ENCODE data around the gene TIMM44. TPM values are rescaled to one million over a fixed set of nuclear protein-coding genes. Genes with fewer than 3 reads are reported as not detected.

TIMM44 gene
- total RNA-seq, 4 donors from 2014 or later, result 61.6 to 111 (median 98.5) TPM

GRCh38 chr19:7955696-7956095 lies 12.2 kb upstream of the TIMM44 start:
- H3K4me3 ChIP-seq, result no peak overlapping the region
- H3K36me3 ChIP-seq, result peaks cover 0 to 23% (median 16%) of the 10 kb centered on the region in 4 donors
- H3K4me1 ChIP-seq, result peaks cover 0 to 9% (median 2%) of the 10 kb centered on the region in 4 donors
- no peaks in the 10 kb centered on the region for H3K27me3 ChIP-seq
- WGBS, result 86% methylated on average over 11 of the region's 11 CpGs
- H3K9me3 ChIP-seq, result no peaks in the 10 kb centered on the region
- intact Hi-C loops (cut with DNase I), result no loop called here
- no peak for DNase-seq (ENCODE audit: extremely low spot score)
- TF ChIP-seq POLR2AphosphoS5 (IDR thresholded peaks at IDR 0.05), result no peak
- TF ChIP-seq EP300 (IDR thresholded peaks at IDR 0.05), result no peak
- no peak for TF ChIP-seq CTCF (IDR thresholded peaks at IDR 0.05)
- no peak for TF ChIP-seq POLR2A (IDR thresholded peaks at IDR 0.05; ENCODE audit: low read depth)
- no peak overlapping the region for H3K27ac ChIP-seq (replicated peaks in 1 of 4)

GRCh38 chr19:7953576-7953975 lies 10.1 kb upstream of the TIMM44 start:
- intact Hi-C loops (cut with DNase I), result no loop called here
- Histone ChIP-seq H3K27ac (replicated peaks in 1 of 4) (no peak overlapping the region), H3K4me3 (no peak overlapping the region), H3K9me3 (no peaks in the 10 kb centered on the region), H3K36me3 (peaks cover 0 to 13% (median 11%) of the 10 kb centered on the region in 4 donors), H3K4me1 (peaks cover 0 to 6% (median 2%) of the 10 kb centered on the region in 4 donors), H3K27me3 (no peaks in the 10 kb centered on the region)
- WGBS, result 77% methylated on average over 7 of the region's 7 CpGs
- DNase-seq (ENCODE audit: extremely low spot score), result no peak
- TF ChIP-seq POLR2AphosphoS5 (IDR thresholded peaks at IDR 0.05) (no peak), EP300 (IDR thresholded peaks at IDR 0.05) (no peak), CTCF (IDR thresholded peaks at IDR 0.05) (no peak), POLR2A (IDR thresholded peaks at IDR 0.05; ENCODE audit: low read depth) (no peak)

GRCh38 chr19:7953060-7953459 lies 9.6 kb upstream of the TIMM44 start:
- intact Hi-C loops (cut with DNase I), result no loop called here
- peaks cover 0 to 6% (median 2%) of the 10 kb centered on the region in 4 donors for H3K4me1 ChIP-seq

GRCh38 chr19:7947939-7948338 lies 4.5 kb upstream of the TIMM44 start:
- no peak for DNase-seq (ENCODE audit: extremely low spot score)
- 95% methylated on average over 4 of the region's 4 CpGs for WGBS
- H3K4me3 ChIP-seq, result no peak overlapping the region

More at GRCh38 chr19:7953060-7953459, 9.6 kb upstream of the TIMM44 start:
- no peaks in the 10 kb centered on the region for H3K27me3 ChIP-seq
- no peak overlapping the region for H3K27ac ChIP-seq (replicated peaks in 1 of 4)
- H3K36me3 ChIP-seq, result peaks cover 0 to 8% (median 7%) of the 10 kb centered on the region in 4 donors
- no peak overlapping the region for H3K4me3 ChIP-seq
- TF ChIP-seq CTCF (IDR thresholded peaks at IDR 0.05) (no peak), EP300 (IDR thresholded peaks at IDR 0.05) (no peak)
- WGBS, result 22% methylated on average over 3 of the region's 3 CpGs
- DNase-seq (ENCODE audit: extremely low spot score), result no peak
- no peaks in the 10 kb centered on the region for H3K9me3 ChIP-seq

More at GRCh38 chr19:7947939-7948338, 4.5 kb upstream of the TIMM44 start:
- TF ChIP-seq EP300 (IDR thresholded peaks at IDR 0.05) (no peak), POLR2A (IDR thresholded peaks at IDR 0.05; ENCODE audit: low read depth) (no peak), CTCF (IDR thresholded peaks at IDR 0.05) (no peak), POLR2AphosphoS5 (IDR thresholded peaks at IDR 0.05) (no peak)
- H3K27me3 ChIP-seq, result no peaks in the 10 kb centered on the region
- peaks cover under 1 to 16% (median 10%) of the 10 kb centered on the region in 4 donors for H3K4me1 ChIP-seq
- intact Hi-C loops (cut with DNase I), result loop anchor here (10.0 kb wide), 1 partner anchor 307 kb away; no protein-coding TSS in a partner anchor
- no peak overlapping the region for H3K27ac ChIP-seq (replicated peaks in 1 of 4)
- H3K36me3 ChIP-seq, result no peaks in the 10 kb centered on the region
- H3K9me3 ChIP-seq, result no peaks in the 10 kb centered on the region

All from esophagus muscularis mucosa (tissue), 4 donors.